ENCODE data around the gene MAP3K7CL.

The MAP3K7CL gene

DNA sequence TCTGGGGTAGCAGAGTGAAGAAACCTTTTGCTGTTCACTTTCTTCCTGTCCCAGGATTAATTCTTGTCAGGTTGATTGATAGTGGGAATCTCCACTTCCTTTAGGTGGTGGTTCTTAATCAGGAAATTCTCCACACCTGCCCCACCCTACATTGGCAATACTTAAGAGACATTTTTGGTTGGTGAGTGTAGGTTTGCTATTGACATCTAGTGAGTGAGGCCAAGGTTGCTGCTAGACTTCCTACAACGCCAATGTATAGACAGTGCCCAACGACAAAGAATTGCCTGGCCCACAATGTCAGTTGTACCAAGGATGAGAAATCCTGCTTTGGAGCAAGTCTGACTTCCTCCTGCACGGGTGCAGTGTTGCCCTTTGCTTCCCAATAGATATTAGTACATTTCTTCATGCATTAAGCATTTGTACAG, 38.5 kb downstream of the MAP3K7CL start:
- no peak for DNase-seq

- peak in 1 of 2 experiments; percentile 6 for DNase-seq
These were observed 40.5 kb downstream of the MAP3K7CL start for GRCh38 chr21:29170944-29171343.

DNA sequence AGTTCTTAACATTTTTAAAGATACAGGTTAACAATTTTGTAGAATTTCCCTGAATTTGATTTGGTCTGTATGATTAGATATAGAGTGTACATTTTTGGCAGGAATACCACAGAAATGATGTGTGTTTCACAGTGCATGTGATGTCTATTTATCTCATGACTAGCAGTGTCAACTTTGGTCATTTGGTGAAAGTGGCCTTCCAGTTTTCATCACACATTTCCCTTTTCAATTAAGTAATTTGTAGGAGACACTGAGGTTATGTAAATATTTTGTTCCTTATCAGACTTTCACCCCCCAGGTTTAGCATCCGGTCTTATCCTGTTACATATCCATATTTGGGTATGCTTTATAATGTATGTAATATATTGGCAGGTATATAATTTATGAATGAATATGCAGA, 41.8 kb downstream of the MAP3K7CL start:
- no peak for DNase-seq

DNA sequence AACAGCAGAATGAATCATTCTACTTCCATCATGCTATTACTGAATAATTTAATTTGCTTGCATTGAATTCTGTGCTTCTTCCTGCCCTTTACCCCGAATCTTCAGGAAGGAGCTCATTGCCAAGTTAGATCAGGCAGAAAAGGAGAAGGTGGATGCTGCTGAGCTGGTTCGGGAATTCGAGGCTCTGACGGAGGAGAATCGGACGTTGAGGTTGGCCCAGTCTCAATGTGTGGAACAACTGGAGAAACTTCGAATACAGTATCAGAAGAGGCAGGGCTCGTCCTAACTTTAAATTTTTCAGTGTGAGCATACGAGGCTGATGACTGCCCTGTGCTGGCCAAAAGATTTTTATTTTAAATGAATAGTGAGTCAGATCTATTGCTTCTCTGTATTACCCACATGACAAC, 44.2 kb downstream of the MAP3K7CL start:
- no peak for DNase-seq

- DNase-seq: no peak
These were observed 45.1 kb downstream of the MAP3K7CL start for GRCh38 chr21:29175408-29176134.

DNA sequence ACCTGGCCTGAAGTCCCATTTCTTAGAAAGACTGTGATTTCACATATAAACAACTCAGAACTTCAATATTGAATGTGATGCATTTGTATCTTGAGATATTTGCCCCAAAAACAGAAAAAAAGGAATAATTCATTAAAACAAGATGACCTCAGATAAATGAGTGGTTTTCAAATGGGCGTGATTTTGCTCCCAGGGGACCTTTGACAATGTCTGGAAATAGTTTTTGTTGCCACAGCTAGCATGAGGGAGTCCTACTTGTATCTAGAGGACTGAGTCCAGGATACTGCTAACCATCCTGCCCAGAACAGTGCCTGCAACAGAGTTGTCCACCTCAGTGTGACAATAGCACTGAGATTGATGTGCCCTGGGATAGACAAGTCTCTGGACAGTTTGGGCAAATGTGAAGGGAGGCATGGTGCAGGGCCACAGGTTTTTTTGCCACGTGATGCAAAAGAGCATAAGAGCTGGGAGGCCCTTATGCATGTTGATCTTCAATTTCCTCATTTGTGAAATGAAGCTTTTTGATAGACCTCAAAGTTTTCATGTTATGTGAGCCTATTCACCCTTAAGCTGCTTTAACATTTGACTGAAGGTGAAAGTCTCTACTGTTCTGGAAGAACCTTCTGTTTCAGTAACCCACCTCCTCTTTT, 46.2 kb downstream of the MAP3K7CL start:
- DNase-seq: no peak

GRCh38 chr21:29177800-29178199, 47.4 kb downstream of the MAP3K7CL start:
- DNase-seq: no peak

DNA sequence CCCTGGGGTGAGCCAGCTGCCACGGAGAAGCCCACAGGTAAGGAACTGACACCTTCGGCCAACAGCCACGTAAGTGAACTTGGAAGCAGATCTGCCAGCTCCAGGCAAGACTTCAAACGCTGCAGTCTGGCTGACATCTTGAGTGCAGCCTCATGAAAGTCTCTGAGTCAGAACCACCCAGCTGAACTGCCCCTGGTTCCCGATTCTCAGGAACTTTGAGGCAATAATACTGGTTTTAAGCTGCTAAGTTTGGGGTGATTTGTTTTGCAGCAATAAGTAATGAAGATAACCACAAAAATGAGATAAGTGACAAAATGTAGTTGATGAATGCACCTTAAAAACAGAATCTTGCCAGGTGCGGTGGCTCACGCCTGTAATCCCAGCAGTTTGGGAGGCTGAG, 48.5 kb downstream of the MAP3K7CL start:
- DNase-seq: no peak

DNA sequence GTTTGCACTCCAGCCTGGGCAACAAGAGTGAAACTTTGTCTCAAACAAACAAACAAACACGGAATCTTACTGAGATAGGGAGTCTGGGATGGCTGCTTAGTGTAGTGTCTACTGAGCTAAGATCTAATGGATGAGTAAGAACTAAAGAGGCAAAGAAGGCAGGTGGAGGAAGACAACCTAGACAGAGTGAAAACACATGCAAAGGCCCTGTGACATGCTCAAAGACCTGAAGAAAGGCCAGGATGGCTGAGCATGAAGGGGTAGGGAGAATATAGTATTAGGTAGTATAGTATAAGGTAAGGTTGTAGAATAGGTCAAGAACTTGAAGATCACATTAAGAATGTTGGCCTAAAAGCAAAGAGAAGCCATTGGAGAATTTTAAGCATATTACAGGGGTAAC, 49.1 kb downstream of the MAP3K7CL start:
- no peak for DNase-seq

DNA sequence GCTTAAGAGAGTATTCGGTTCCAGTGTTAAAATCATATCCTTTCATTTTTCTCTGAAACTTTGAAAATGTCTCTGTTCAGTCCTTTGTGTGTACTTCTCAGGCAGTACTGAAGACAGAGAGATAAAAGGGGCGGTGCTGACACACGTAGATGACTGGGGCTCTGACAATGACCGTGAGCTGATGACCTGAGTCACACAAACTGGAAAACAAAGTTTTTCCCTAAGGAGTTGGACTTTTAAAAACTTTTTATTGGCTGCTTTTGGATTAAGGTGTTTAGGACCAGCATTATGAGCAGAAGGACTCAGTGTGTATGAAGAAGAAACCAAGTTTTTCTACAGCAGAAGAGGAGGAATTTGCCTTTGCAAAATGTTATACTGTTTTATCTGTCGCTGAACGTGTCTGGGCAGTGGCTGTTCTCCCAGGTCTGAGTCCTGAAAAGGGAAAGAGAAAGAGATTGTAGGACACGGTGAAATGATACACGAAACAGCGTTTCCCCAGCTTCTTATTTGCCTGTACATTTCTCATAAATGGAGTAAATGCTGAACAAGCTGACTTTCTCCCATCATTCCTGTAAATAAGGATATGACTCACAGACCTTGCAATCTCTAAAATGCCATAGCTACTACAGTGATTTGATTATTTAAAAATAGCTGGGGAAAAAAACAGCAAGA, 51.5 kb downstream of the MAP3K7CL start:
- no peak for DNase-seq

DNA sequence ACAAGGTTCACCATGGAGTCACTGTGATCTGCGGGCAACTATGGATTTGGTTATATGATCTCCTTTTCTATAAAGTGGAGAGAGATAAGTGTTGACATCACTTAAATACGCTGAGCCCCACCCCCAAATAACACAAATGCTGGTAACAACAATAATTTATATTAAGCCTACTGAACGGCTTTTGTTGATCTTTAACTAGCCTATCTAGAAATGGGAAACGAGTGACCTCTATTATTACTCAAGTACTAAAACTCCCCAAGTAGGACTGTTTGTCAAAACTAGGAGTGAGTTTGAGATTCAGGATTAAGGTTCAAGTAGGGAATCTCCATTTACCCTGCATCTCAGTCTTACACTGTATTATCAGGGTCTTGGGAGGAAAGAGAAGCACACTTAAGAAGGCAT, 52.2 kb downstream of the MAP3K7CL start:
- no peak for DNase-seq

DNA sequence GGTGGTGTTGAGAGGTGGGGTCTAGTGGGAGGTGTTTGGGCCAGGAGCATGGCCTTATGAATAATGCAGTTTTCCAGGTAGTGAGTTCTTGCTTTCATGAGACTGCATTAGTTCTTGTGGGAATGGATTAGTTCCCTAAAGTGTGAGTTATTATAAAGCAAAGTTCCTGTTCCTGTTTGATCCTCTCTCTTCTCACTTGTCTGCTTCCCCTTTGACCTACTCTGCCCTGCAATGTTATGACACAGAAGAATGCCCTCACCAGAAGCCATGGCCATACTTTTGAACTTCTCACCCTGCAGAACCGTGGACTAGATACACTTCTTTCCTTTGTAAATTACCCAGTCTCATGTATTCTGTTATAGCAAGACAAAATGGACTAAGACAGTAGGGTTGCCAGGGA, 53.6 kb downstream of the MAP3K7CL start:
- peak; percentile 52 to 60 for DNase-seq

- no peak for DNase-seq
These were observed 54.7 kb downstream of the MAP3K7CL start for GRCh38 chr21:29185172-29185571.

DNA sequence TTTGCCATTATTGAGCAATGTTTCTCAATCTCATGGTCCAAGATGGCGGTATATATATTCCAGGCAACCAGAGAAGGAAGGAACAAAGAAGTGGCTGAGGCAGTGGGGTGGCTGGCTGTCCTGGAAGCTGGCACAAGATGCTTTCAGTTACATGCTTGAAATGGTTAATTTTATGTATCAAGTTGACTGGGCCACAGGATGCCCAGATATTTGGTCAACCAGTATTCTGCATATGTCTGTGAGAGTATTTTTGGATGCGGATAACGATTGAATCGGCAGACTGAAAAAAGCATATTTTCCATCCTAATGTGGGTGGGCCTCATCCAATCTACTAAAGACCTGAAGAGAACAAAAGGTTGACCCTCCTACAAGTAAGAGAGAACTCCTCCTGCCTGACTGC, 55.2 kb downstream of the MAP3K7CL start:
- DNase-seq: no peak

- DNase-seq: no peak
These were observed 55.8 kb downstream of the MAP3K7CL start for GRCh38 chr21:29186246-29186645.

GRCh38 chr21:29187944-29188343, 57.5 kb downstream of the MAP3K7CL start:
- no peak for DNase-seq

DNA sequence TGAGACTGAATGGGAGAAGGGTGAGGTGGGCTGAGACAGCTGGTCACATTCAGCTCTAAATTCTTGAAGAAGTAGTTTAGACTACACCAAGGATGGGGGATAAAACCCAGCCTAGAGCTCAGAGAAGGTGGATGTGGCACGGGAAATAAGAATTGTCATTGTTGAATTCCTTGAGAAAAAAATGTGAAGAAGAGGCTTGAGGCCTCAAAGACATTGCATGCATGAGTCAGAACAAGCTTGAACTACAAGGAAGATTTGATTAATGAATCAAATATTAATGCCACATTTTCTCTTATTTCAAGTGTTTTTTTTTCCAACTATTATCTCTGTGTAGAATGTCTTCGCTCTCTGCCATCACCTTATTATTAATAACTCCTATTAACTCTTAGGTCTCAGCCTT, 58.9 kb downstream of the MAP3K7CL start:
- no peak for DNase-seq

GRCh38 chr21:29190923-29191331, 60.5 kb downstream of the MAP3K7CL start:
- no peak for DNase-seq

DNA sequence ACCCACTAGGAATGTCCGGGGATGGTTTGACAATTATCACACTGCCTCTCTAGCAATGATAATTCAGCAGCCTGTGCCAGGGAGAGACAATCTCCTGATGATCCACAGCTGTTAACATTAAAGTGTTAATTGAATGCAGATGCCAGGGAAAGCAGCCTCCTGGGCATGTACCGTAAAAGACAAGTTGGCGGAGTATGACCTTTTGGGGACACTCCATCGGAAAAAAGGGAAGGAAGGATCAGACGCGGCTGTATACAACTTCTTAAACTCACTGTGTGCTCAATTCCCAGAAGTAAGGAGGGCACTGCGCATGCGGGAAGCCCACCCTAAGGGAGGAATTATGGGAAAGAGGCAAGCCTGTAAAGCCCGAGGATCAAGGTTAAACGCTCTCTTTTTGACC, 62.6 kb downstream of the MAP3K7CL start:
- DNase-seq: peak; percentile 30 to 43

- DNase-seq: no peak
These were observed 63.5 kb downstream of the MAP3K7CL start for GRCh38 chr21:29193901-29194300.

GRCh38 chr21:29194342-29194741, 63.9 kb downstream of the MAP3K7CL start:
- no peak for DNase-seq

DNA sequence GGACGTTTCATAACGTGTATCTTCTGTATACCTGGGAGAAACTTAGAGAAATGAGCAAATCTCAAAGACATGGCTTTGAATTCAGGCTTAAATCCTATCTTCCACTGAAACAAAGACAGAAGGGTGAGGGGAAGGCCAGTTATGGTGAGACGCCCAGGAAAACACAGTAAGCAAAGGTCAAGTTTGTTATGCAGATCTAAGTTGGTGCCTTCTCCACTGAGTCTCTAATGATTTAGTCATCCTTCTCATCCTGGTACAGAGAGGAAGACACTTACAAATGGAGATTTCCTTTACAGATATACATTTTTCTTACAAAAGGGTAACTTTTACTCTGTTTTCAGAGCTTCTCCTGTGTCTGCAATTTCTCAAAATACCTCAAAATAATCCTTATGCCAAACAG, 64.4 kb downstream of the MAP3K7CL start:
- DNase-seq: no peak

DNA sequence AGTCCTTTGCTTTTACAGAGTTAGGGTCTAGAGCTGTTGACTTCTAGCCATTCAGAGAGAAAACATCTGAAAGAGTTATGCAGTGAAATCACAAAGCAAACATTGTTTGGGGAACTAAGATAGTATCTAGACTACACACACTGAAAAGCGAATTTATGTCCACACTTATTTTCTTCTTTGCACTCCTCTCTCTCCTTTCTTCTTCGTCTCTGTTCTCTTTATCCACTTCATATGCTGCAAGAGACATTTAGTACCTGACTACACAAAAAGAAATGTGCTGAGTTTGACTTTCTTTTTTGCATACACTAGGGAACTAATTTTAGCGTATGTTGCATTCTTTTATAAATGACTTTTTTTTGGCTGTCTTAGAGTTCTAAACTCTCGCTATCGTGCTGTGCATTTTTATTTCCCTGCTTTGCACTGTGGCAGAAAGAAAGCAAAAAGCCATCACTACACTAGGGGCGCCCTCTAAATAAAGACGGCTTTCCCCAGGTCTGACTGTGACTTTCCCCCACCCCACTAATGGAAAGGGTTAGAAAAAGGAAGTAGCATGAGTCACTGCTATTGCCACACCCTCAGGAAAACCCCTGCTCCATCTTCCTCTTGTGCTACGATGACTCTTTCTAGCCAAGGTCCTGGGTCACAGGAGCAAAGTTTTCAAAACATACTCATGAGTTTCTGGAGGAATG, 65.7 kb downstream of the MAP3K7CL start:
- peak; percentile 98 to 99 for DNase-seq

Data from Kasumi-1 (cell line).